Mammary epithelial cell (primary cell): ENCODE data around the gene PANK2.

Experiments used
- CTCF ChIP-seq, 2 donors: IDR thresholded peaks in 1 of 2; conservative IDR thresholded peaks in 1 of 2; 2 replicates each; pipeline ENCODE4 v1.5.1; 2011 to 2012; ENCODE audit warnings: inconsistent platforms in 2 of 2, low read length in 2 of 2, mild to moderate bottlenecking in 2 of 2, control low read depth in 1 of 2, low read depth in 1 of 2; ENCODE audit not compliant: insufficient read depth in 1 of 2; ENCODE audit errors: extremely low read depth in 1 of 2
- EZH2 ChIP-seq: IDR thresholded peaks from 2 replicates; pipeline ENCODE4 v1.6.1; 2012; ENCODE audit warnings: low read length, inconsistent platforms, borderline replicate concordance

GRCh38 chr20:3904224-3904623, 15.0 kb downstream of the PANK2 start:
- TF ChIP-seq CTCF (conservative IDR thresholded peaks at IDR 0.05 in 1 of 2, IDR thresholded peaks at IDR 0.05 in 1 of 2; ENCODE audit: extremely low read depth in 1 of 2, insufficient read depth in 1 of 2, low read depth in 1 of 2, low read length in 2 of 2) (no peak), EZH2 (no peak)
